HepG2 (cell line): ENCODE data around the gene ST8SIA3. TPM values are rescaled to one million over a fixed set of nuclear protein-coding genes. Genes with fewer than 3 reads are reported as not detected.

Source experiments
- ADNP ChIP-seq: sonication (generic); formaldehyde crosslinking; IDR thresholded peaks from 2 replicates; pipeline ENCODE4 v1.4.0; 2020; ENCODE audit warnings: missing genetic modification reagents
- AHDC1 ChIP-seq: sonication (generic); formaldehyde crosslinking; IDR thresholded peaks from 2 replicates; pipeline ENCODE4 v1.5.1; 2020; ENCODE audit warnings: mild to moderate bottlenecking, missing genetic modification reagents, borderline replicate concordance
- ARHGAP35 ChIP-seq: sonication (generic); formaldehyde crosslinking; IDR thresholded peaks from 2 replicates; pipeline ENCODE4 v1.9.0; 2022; ENCODE audit warnings: mild to moderate bottlenecking, inconsistent platforms, moderate library complexity, missing genetic modification reagents, borderline replicate concordance
- PITX1 ChIP-seq: sonication (generic); formaldehyde crosslinking; IDR thresholded peaks from 2 replicates; pipeline ENCODE4 v1.5.1; 2020; ENCODE audit warnings: mild to moderate bottlenecking, missing genetic modification reagents
- PRDM15 ChIP-seq: sonication (generic); formaldehyde crosslinking; IDR thresholded peaks from 2 replicates; pipeline ENCODE4 v1.4.0; 2020; ENCODE audit warnings: missing genetic modification reagents
- TBL1XR1 ChIP-seq: fragments of 150-350 bp; IDR thresholded peaks from 2 replicates; pipeline ENCODE4 v1.6.1; 2014; ENCODE audit warnings: borderline replicate concordance, low read length; ENCODE audit not compliant: partially characterized antibody
- ZNF513 ChIP-seq: sonication (generic); formaldehyde crosslinking; conservative IDR thresholded peaks from 2 replicates; pipeline ENCODE4 v1.5.0; 2020; ENCODE audit warnings: missing genetic modification reagents
- ZNF703 ChIP-seq: sonication (generic); formaldehyde crosslinking; IDR thresholded peaks from 2 replicates; pipeline ENCODE4 v1.5.1; 2020; ENCODE audit warnings: missing genetic modification reagents, mild to moderate bottlenecking, moderate library complexity, borderline replicate concordance
- polyA plus RNA-seq, 8 experiments: library from polyadenylated mRNA; depleted of rRNA in 3 of 8; stranded (reverse) in 7 of 8; unstranded in 1 of 8; fragments of >200 nt; fragmentation: Illumina TruSeq in 4 of 8; extraction: Trizol in 4 of 8; gene quantifications; 2 replicates each; pipeline versions ENCODE4 v1.2.1 to v1.2.3, GENCODE V29; 2011 to 2016; ENCODE audit warnings: low read depth in 4 of 8, missing spikeins in 1 of 8, mixed read lengths in 1 of 8; ENCODE audit not compliant: insufficient read depth in 1 of 8
- total RNA-seq, 5 experiments: library from RNA; depleted of rRNA; stranded (reverse); fragments of >200 nt; fragmentation: Illumina TruSeq; extraction: Trizol; gene quantifications; 2 replicates each; pipeline ENCODE4 v1.2.3, GENCODE V29; 2016; ENCODE audit warnings: low read depth in 1 of 5

The ST8SIA3 gene
- total and polyA plus RNA-seq, 2 of the 13 experiments (the other 11 are each of a cell fraction or from before 2014, with no cell fraction given): not detected

- TF ChIP-seq AHDC1 (CRISPR knock-in tag): no peak
- no peak for TF ChIP-seq ARHGAP35 (CRISPR knock-in tag)
- no peak for TF ChIP-seq ZNF703 (CRISPR knock-in tag)
- TF ChIP-seq ZNF513 (CRISPR knock-in tag): no peak
- no peak for TF ChIP-seq TBL1XR1
- no peak for TF ChIP-seq ADNP (CRISPR knock-in tag)
- TF ChIP-seq PRDM15 (CRISPR knock-in tag): no peak
- TF ChIP-seq PITX1 (CRISPR knock-in tag): no peak
These were observed 392 bp downstream of the ST8SIA3 start (continued) for GRCh38 chr18:57352761-57353136.
